Measurements from ENCODE around the gene SLC6A5.
"Not testable (repeated sequence)": the region's sequence is repeated elsewhere in the genome, so short reads cannot be mapped to it uniquely, and the experiment has no call there.

SLC6A5 gene

DNA sequence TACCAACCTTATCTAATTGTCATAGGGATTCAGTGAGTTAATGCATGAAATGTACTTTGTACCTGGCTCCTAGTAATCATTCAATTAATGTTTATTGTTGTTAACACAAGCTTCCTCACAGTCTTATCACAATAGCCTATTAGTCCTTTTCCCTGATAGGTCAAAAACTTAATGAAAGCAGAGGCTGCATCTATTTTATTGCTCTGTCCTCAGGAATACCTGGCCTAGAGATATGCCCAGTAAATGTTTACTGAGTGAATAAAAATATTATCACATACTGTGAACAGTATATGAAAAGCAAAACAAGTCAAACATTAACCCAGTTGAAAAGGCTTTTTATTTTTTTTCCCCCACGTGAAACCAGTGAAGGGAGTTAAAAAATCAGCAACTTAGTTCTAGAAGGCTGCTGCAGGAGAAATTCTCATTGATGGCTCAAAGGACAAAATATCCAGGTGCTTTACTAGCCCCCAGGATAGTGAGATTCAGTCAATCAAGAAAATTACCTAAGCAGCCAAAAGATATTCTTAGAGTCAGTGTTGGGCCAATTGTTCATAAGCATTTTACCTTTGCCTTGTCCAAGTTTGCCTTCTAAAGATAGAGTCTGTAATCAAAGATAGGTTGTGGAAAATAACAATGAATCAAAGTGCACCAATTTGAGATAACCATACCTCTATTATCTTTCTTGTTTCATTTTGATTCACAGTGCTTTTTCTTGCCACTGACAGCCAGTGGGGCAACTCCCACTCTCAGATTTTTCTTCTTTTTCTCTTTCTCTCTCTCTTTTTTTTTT is 34.4 kb upstream of the SLC6A5 start:
- TF ChIP-seq, protein P1, sequence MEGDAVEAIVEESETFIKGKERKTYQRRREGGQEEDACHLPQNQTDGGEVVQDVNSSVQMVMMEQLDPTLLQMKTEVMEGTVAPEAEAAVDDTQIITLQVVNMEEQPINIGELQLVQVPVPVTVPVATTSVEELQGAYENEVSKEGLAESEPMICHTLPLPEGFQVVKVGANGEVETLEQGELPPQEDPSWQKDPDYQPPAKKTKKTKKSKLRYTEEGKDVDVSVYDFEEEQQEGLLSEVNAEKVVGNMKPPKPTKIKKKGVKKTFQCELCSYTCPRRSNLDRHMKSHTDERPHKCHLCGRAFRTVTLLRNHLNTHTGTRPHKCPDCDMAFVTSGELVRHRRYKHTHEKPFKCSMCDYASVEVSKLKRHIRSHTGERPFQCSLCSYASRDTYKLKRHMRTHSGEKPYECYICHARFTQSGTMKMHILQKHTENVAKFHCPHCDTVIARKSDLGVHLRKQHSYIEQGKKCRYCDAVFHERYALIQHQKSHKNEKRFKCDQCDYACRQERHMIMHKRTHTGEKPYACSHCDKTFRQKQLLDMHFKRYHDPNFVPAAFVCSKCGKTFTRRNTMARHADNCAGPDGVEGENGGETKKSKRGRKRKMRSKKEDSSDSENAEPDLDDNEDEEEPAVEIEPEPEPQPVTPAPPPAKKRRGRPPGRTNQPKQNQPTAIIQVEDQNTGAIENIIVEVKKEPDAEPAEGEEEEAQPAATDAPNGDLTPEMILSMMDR (conservative IDR thresholded peaks at IDR 0.05), result no peak
- H3K27ac ChIP-seq, result no peak overlapping the region

DNA sequence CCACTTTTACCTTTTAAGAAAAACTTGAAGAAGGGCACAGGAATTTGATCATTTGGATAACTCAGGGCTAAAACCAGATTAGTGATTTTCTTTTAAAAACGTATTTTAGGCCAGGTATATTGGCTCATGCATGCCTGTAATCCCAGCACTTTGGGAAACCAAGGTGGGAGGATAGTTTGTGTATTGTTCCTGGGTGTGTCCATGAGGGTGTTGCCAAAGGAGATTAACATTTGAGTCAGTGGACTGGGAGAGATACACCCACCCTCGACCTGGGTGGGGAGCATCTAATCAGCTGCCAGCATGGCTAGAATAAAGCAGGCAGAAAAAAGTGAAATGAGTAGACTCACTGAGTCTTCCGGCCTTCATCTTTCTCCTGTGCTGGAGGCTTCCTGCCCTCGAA is 33.3 kb upstream of the SLC6A5 start:
- not testable (repeated sequence) for H3K27ac ChIP-seq

DNA sequence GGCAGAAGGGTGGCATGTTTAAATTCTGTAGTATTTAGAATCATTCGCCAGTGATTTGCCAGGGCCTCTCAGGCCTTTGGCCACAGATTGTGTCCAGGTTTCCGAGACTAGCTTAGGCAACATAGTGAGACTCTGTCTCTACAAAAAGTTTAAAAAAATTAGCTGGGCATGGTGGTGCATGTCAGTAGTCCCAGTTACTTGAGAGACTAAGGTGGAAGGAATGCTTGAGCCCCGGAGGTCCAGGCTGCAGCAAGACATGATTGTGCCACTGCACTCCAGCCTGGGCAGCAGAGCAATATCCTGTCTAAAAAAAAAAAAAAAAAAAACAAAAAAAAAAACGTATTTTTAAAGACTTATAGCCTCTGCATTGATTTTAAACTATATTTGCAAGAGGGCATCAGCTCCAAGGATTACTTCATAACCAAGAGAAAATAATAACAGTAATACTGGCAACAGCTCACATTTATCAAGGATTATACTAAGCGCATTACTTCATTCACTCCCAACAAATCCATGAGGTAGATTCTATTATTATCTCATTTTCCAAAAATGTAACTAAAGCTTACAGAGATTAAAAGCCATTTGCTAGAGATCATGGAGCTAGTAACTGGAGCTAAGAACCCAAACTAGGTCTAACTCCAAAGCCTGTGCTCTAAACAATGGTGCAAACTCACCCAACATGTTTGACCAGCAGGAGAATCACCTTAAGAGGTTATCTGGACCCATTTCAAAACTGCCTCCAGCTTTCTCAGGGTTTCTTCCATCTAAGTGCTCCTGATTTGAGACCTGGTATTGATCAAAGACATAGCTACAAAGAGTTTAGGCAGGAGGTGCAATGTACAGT is 32.6 kb upstream of the SLC6A5 start:
- no peak overlapping the region for H3K27ac ChIP-seq
- TF ChIP-seq, protein P1 (conservative IDR thresholded peaks at IDR 0.05), result no peak

DNA sequence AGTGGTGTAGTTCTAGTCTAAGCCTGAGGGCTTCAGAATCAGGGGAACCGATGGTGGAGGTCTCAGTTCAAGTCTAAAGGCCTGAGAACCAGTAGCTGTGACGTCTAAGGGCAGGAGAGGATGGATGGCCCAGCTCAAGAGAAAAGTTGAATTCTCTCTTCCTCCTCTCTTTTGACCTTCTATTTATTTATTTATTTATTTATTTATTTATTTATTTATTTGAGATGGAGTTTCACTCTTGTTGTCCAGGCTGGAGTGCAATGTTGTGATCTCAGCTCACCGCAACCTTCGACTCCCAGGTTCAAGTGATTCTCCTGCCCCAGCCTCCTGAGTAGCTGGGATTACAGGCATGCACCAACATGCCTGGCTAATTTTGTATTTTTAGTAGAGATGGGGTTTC is 19.7 kb upstream of the SLC6A5 start:
- not testable (repeated sequence) for H3K27ac ChIP-seq

DNA sequence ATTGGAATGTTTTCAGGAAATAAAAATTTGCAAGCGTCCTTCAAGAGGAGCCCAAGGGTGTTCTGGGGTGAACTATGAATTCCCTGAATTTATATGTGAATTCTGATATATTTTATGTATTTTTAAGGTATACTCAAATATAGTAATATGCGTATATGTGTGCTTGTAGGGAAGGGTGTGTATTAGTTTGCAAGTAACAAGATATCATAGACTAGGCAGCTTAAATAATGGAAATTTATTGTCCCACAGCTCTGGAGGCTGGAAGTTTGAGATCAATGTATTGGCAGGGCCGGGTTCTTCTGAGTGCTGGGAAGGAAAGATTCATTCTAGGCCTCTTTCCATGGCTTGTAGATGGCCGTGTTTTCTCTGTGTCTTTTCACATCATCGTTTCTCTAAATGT is 16.2 kb upstream of the SLC6A5 start:
- H3K27ac ChIP-seq, result no peak overlapping the region
- TF ChIP-seq, protein P1 (conservative IDR thresholded peaks at IDR 0.05), result no peak

DNA sequence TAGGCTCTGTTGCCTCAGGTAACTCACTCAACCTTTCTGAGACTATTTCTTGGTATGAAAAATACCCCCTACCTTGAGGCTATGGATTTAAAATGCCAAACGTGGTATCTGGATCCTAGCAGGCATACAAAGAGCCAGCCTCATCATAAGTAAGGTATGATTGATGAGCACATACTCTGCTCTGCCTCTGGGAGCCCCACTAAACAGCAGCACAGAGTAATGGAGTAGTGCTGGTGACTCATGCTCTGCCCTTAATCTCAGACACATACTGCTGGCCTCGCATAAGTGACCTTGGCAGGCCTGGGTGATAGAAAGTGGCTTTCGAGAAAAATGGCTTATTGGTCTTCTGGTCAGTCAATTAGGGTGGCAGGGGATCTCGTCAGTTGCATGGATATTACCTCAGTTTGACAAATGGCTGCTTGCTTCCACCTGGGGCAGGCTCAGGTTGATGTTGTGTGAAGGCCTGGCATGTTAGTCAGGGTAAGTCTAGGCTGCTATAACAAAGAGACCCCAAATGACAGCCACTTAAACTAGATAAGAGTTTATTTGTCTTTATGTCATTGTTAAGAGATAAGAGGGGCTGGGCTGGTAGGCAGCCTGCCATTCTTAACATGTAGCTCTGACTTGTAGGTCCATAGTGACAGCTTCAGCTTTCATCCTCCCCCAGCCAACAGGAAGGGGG is 15.2 kb upstream of the SLC6A5 start:
- no peak overlapping the region for H3K27ac ChIP-seq
- TF ChIP-seq, protein P1 (conservative IDR thresholded peaks at IDR 0.05), result no peak

DNA sequence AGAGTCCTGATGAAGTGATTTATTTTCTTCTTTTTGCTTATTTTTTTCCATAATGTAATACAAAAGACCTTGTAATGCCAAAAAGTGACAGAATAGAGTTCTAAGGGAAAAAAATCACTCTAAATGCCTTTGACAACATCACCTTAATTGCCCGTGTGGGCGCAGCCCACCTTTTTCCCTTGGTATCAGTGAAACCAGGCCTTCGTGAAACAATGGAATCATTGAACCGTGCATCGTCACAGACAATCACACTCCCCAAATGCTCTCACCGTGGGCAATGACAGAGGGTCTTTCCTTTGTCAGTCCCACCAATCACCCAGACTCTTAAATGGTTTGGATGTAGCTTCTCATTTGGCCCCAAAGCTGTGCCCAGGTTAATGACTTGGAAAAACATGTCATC is 9.6 kb upstream of the SLC6A5 start:
- TF ChIP-seq, protein P1 (conservative IDR thresholded peaks at IDR 0.05), result no peak
- no peak overlapping the region for H3K27ac ChIP-seq

DNA sequence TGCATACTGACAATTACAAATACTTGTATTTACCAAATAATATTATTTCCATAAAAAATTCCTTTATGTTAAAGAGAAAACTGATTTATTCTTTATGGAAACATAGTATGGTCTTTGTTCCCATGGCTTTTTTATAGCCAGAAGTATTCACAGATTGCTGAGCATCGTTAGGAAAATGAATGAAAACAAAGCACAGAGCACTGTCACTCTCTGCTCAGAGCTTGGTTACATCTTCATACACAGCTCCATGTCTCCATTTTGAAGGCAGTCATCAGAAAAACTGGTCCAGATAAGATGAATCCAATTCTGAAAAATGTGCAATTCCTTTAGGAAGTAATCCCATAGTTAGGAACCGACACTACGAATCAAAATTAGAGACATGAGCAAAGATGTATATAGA is 9.0 kb upstream of the SLC6A5 start:
- no peak overlapping the region for H3K27ac ChIP-seq
- TF ChIP-seq, protein P1 (conservative IDR thresholded peaks at IDR 0.05), result no peak
